Lower lobe of right lung (tissue), 2 donors: ENCODE results near the gene LAMA5. TPM values are rescaled to one million over a fixed set of nuclear protein-coding genes. Genes with fewer than 3 reads are reported as not detected.

Source experiments
- ATAC-seq, 2 donors: fragments of 200-7000 bp; cut with Tn5 transposase; one replicate each; pipeline ENCODE4 v1.9.1; 2020 to 2022; ENCODE audit warnings: mild to moderate bottlenecking in 2 of 2, moderate library complexity in 2 of 2
- DNase-seq: peaks from one replicate; pipeline ENCODE4 v3.0.0-alpha.2; 2020
- H3K27ac ChIP-seq: fragments of 200-600 bp; one replicate; pipeline ENCODE4 v1.8.0; 2022
- H3K27me3 ChIP-seq: fragments of 200-600 bp; one replicate; pipeline ENCODE4 v1.8.0; 2022; ENCODE audit warnings: low read depth
- H3K36me3 ChIP-seq: fragments of 200-600 bp; one replicate; pipeline ENCODE4 v1.8.0; 2022; ENCODE audit warnings: mild to moderate bottlenecking
- H3K4me1 ChIP-seq: fragments of 200-600 bp; one replicate; pipeline ENCODE4 v1.8.0; 2022
- H3K4me3 ChIP-seq: fragments of 200-600 bp; one replicate; pipeline ENCODE4 v1.8.0; 2022; ENCODE audit warnings: mild to moderate bottlenecking
- H3K9me3 ChIP-seq: fragments of 200-600 bp; one replicate; pipeline ENCODE4 v1.8.0; 2022
- CTCF ChIP-seq: fragments of 200-600 bp; IDR thresholded peaks from one replicate; pipeline ENCODE4 v1.8.0; 2022; ENCODE audit warnings: antibody characterized with exemption, mild to moderate bottlenecking
- intact Hi-C: fragments of 100-400 bp; cut with DNase I; formaldehyde crosslinking; loops from one replicate; pipeline ENCODE4 v1.11.0; 2022
- total RNA-seq: library from RNA; stranded (reverse); fragmentation: NEBNext Ultra II Directional; extraction: Animal tissue kit (Norgen Biotek cat#: 25700); gene quantifications from one replicate; pipeline ENCODE4 v1.2.1, GENCODE V29; 2021
- donor health status: DM: no; HTN: yes; CAD: no; lungs with severe emphysema.

Gene LAMA5
- total RNA-seq, 1 donor from 2014 or later, result 282 TPM

DNA sequence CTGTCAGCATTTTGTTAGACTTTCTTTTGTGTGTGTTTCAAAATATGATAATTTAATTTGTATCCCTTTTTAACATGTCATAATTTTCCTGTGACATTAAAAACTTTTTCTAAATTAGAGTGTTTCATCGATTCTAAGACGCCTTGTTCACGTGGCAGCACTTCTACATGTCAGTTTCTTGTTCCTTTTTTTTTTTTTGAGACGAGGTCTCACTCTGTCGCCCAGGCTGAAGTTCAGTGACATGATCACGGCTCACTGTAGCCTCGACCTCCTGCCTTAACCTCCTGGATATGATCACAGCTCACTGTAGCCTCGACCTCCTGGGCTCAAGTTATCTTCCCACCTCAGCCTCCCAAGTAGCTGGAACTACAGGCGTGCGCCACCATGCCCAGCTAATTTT lies 91.9 kb downstream of the LAMA5 start:
- Histone ChIP-seq H3K36me3 (peaks cover 74% of the 10 kb centered on the region), H3K27me3 (no peaks in the 10 kb centered on the region), H3K4me3 (no peak overlapping the region), H3K9me3 (no peaks in the 10 kb centered on the region), H3K27ac (no peak overlapping the region), H3K4me1 (no peaks in the 10 kb centered on the region)
- intact Hi-C loops, result no loop called here
- no peak for TF ChIP-seq CTCF
- ATAC-seq (no peak), DNase-seq (no peak)

- Histone ChIP-seq H3K27me3 (no peaks in the 10 kb centered on the region), H3K36me3 (peaks cover 72% of the 10 kb centered on the region)
- no peak for TF ChIP-seq CTCF
Measured at GRCh38 chr20:62274332-62274950, 92.7 kb downstream of the LAMA5 start.

GRCh38 chr20:62273416-62273815 lies 93.7 kb downstream of the LAMA5 start:
- Histone ChIP-seq H3K4me1 (no peaks in the 10 kb centered on the region), H3K36me3 (peaks cover 76% of the 10 kb centered on the region), H3K27me3 (no peaks in the 10 kb centered on the region), H3K4me3 (no peak overlapping the region), H3K9me3 (no peaks in the 10 kb centered on the region), H3K27ac (no peak overlapping the region)
- no peak for ATAC-seq
- DNase-seq, result no peak
- intact Hi-C loops, result no loop called here
- no peak for TF ChIP-seq CTCF

More at GRCh38 chr20:62274332-62274950, 92.7 kb downstream of the LAMA5 start:
- intact Hi-C loops, result no loop called here
- Histone ChIP-seq H3K4me1 (no peaks in the 10 kb centered on the region), H3K27ac (no peak overlapping the region), H3K9me3 (no peaks in the 10 kb centered on the region), H3K4me3 (no peak overlapping the region)
- no peak for ATAC-seq
- DNase-seq, result no peak

- ATAC-seq, result no peak
- Histone ChIP-seq H3K4me1 (no peaks in the 10 kb centered on the region), H3K36me3 (peaks cover 77% of the 10 kb centered on the region), H3K9me3 (no peaks in the 10 kb centered on the region), H3K27me3 (no peaks in the 10 kb centered on the region), H3K4me3 (no peak overlapping the region), H3K27ac (no peak overlapping the region)
- no peak for DNase-seq
- TF ChIP-seq CTCF, result no peak
- intact Hi-C loops, result no loop called here
Measured at GRCh38 chr20:62272200-62272599, 94.9 kb downstream of the LAMA5 start.

DNA sequence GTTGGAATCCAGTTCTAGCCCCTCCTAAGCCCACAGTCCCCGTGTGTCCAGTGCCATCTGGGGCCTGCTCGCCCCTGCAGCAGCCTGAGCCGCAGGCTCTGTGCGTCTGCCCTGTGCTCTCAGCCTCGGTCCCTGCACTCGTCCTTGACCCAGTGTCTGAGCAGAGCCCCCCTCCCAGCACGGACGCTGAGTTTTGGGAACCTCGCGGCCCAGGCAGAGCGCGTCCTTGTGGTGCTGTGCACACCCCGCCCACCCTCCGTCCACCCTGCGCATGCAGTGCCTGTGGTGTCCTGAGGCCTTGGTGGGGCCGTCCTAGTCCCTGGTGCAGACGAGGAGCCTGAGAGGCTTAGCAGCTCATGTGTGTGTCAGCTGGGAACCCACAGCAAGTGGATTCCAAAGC lies 97.2 kb downstream of the LAMA5 start:
- Histone ChIP-seq H3K9me3 (peaks cover 6% of the 10 kb centered on the region), H3K4me1 (no peaks in the 10 kb centered on the region), H3K27ac (no peak overlapping the region), H3K4me3 (no peak overlapping the region), H3K36me3 (peaks cover 87% of the 10 kb centered on the region), H3K27me3 (no peaks in the 10 kb centered on the region)
- DNase-seq (no peak), ATAC-seq (no peak)
- no peak for TF ChIP-seq CTCF
- intact Hi-C loops, result no loop called here

DNA sequence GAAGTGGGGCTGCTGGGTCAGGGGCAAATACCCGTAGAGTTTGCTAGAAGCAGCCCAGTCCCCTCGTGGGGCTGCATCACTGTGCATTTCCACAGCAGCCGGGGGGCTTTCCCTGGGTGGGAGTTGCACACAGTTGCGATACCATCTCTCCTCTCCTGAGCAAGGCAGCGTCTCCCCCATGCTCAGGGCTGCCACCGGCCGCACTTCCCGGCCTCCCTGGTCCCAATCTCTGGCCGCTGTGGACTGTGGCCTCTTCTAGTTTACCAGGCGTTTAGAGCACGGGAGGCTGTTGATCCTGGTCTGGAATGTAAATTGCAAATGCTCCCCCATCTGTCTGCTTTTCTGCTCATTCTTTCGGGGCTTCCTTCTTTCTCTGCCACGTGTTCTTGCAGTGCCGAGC lies 97.7 kb downstream of the LAMA5 start:
- H3K27ac ChIP-seq, result no peak overlapping the region
- intact Hi-C loops, result no loop called here
- no peak for ATAC-seq
- TF ChIP-seq CTCF, result no peak
- no peaks in the 10 kb centered on the region for H3K27me3 ChIP-seq
- H3K9me3 ChIP-seq, result peaks cover 6% of the 10 kb centered on the region
- DNase-seq, result no peak
- H3K4me1 ChIP-seq, result no peaks in the 10 kb centered on the region
- no peak overlapping the region for H3K4me3 ChIP-seq
- H3K36me3 ChIP-seq, result peaks cover 87% of the 10 kb centered on the region
